GM12878 (cell line): ENCODE data around the gene TRIP11. TPM values are rescaled to one million over a fixed set of nuclear protein-coding genes. Genes with fewer than 3 reads are reported as not detected.

ENCODE experiments used
- ATAC-seq: fragments of 200-7000 bp; cut with Tn5 transposase; 3 replicates; pipeline ENCODE4 v1.9.1; 2020; ENCODE audit warnings: mild to moderate bottlenecking, moderate library complexity
- BruUV-seq: library from RNA; stranded (reverse); fragments of 400-500 nt; replicated peaks from 2 replicates; lab custom pipeline; 2021; lab: Mats Ljungman, UMichigan
- CTCF ChIA-PET: fragments of 300-600 bp; sonication (Branson Sonifier 250); formaldehyde crosslinking; extraction: SDS; loops from one replicate; lab custom pipeline; 2021; ENCODE audit warnings: inconsistent platforms; lab: Yijun Ruan, JAX
- POLR2A ChIA-PET: fragments of 350-600 bp; formaldehyde crosslinking; extraction: SDS; loops from one replicate; lab custom pipeline; 2021; ENCODE audit warnings: inconsistent platforms; lab: Charles Lee
- RAD21 ChIA-PET: fragments of 300-600 bp; sonication (Branson Sonifier 250); formaldehyde crosslinking; loops from one replicate; lab custom pipeline; 2023; ENCODE audit warnings: antibody characterized with exemption; ENCODE audit not compliant: unreplicated experiment; lab: Charles Lee
- SMC1A ChIA-PET: fragments of 300-600 bp; sonication (Branson Sonifier 250); formaldehyde crosslinking; loops from one replicate; lab custom pipeline; 2023; ENCODE audit not compliant: unreplicated experiment, uncharacterized antibody; lab: Charles Lee
- DNase-seq: peaks from one replicate; pipeline ENCODE4 v3.0.0-alpha.2; 2011; ENCODE audit warnings: low read depth, low spot score
- FAIRE-seq: peaks from 3 replicates; lab custom pipeline; 2011; peaks lifted over from hg19 to GRCh38; lab: Jason Lieb, UNC
- H2AFZ ChIP-seq: 2 replicates; pipeline ENCODE4 v1.6.0; 2011; ENCODE audit warnings: low read depth, low read length, control low read depth; ENCODE audit not compliant: control insufficient read depth
- H3K27ac ChIP-seq: 2 replicates; pipeline ENCODE4 v1.5.1; 2011; ENCODE audit warnings: control low read depth; ENCODE audit not compliant: control insufficient read depth, insufficient read depth
- H3K27me3 ChIP-seq, 2 experiments: replicated peaks in 1 of 2; 2 replicates each; pipeline versions ENCODE4 v1.6.0 to v1.6.1; 2011; ENCODE audit warnings: low read length in 1 of 2; ENCODE audit not compliant: control insufficient read depth in 2 of 2, insufficient read depth in 2 of 2
- H3K36me3 ChIP-seq, 2 experiments: 2 replicates each; pipeline ENCODE4 v1.5.1; 2011; ENCODE audit warnings: low read length in 1 of 2; ENCODE audit not compliant: control insufficient read depth in 2 of 2, insufficient read depth in 2 of 2
- H3K4me1 ChIP-seq: 2 replicates; pipeline ENCODE4 v1.6.1; 2011; ENCODE audit warnings: mild to moderate bottlenecking, low read length, moderate library complexity, mixed read lengths; ENCODE audit not compliant: control insufficient read depth, insufficient read depth
- H3K4me2 ChIP-seq: 2 replicates; pipeline ENCODE4 v1.6.0; 2011; ENCODE audit warnings: control low read depth; ENCODE audit not compliant: control insufficient read depth, insufficient read depth
- H3K4me3 ChIP-seq: fragments of 200-600 bp; sonication (generic); 2 replicates; pipeline ENCODE4 v1.5.1; 2016
- H3K79me2 ChIP-seq: 2 replicates; pipeline ENCODE4 v1.6.0; 2011; ENCODE audit warnings: low read length; ENCODE audit not compliant: control insufficient read depth, insufficient read depth
- H3K9ac ChIP-seq: 2 replicates; pipeline ENCODE4 v1.8.0; 2011; ENCODE audit warnings: low read length, control low read depth, mixed read lengths; ENCODE audit not compliant: control insufficient read depth, insufficient read depth
- H3K9me3 ChIP-seq: replicated peaks from 3 replicates; pipeline ENCODE4 v1.5.1; 2011; ENCODE audit warnings: mild to moderate bottlenecking, low read length; ENCODE audit not compliant: control insufficient read depth, insufficient read depth
- H4K20me1 ChIP-seq: 2 replicates; pipeline ENCODE4 v1.6.0; 2011; ENCODE audit not compliant: control insufficient read depth, insufficient read depth
- BCL11A ChIP-seq: IDR thresholded peaks from 2 replicates; pipeline ENCODE4 v1.6.1; 2011; ENCODE audit warnings: low read depth, low read length
- CBFB ChIP-seq: IDR thresholded peaks from 2 replicates; pipeline ENCODE4 v1.6.1; 2016; ENCODE audit warnings: antibody characterized with exemption, low read depth
- CEBPZ ChIP-seq: fragments of 150-350 bp; IDR thresholded peaks from 2 replicates; pipeline ENCODE4 v1.6.1; 2016; ENCODE audit warnings: low read depth, low read length
- ETV6 ChIP-seq, 2 experiments: fragments of 450-650 bp in 1 of 2; IDR thresholded peaks in 1 of 2; conservative IDR thresholded peaks in 1 of 2; 2 replicates each; pipeline ENCODE4 v1.6.1; 2014; ENCODE audit warnings: antibody characterized with exemption in 1 of 2, borderline replicate concordance in 1 of 2, low read depth in 1 of 2, mild to moderate bottlenecking in 1 of 2, moderate library complexity in 1 of 2
- FOXM1 ChIP-seq: IDR thresholded peaks from 2 replicates; pipeline ENCODE4 v1.6.1; 2012; ENCODE audit warnings: low read depth, mild to moderate bottlenecking, inconsistent platforms, low read length, moderate library complexity
- GABPA ChIP-seq: IDR thresholded peaks from 2 replicates; pipeline ENCODE4 v1.6.1; 2014; ENCODE audit warnings: antibody characterized with exemption, low read depth, mild to moderate bottlenecking, inconsistent platforms
- IKZF2 ChIP-seq, 2 experiments: fragments of 450-650 bp; IDR thresholded peaks; 2 replicates each; pipeline ENCODE4 v1.6.1; 2017; ENCODE audit warnings: mild to moderate bottlenecking in 2 of 2, moderate library complexity in 2 of 2
- IRF5 ChIP-seq: fragments of 450-650 bp; IDR thresholded peaks from 2 replicates; pipeline ENCODE4 v1.6.1; 2017; ENCODE audit warnings: borderline replicate concordance
- JUND ChIP-seq: IDR thresholded peaks from 2 replicates; pipeline ENCODE4 v1.6.1; 2012; ENCODE audit warnings: low read depth, mild to moderate bottlenecking, low read length, improper control_type of control experiment, moderate library complexity
- MLLT1 ChIP-seq: fragments of 450-650 bp; IDR thresholded peaks from 2 replicates; pipeline ENCODE4 v1.6.1; 2016; ENCODE audit warnings: mild to moderate bottlenecking
- PRDM15 ChIP-seq: fragments of 450-650 bp; formaldehyde crosslinking; IDR thresholded peaks from 2 replicates; pipeline ENCODE4 v1.4.0; 2020; ENCODE audit warnings: mild to moderate bottlenecking, moderate library complexity
- YY1 ChIP-seq: IDR thresholded peaks from 2 replicates; pipeline ENCODE4 v1.6.1; 2011; ENCODE audit warnings: low read depth, mild to moderate bottlenecking, low read length
- ZNF217 ChIP-seq: fragments of 450-650 bp; IDR thresholded peaks from 2 replicates; pipeline ENCODE4 v1.6.1; 2017; ENCODE audit warnings: antibody characterized with exemption, mild to moderate bottlenecking
- WGBS: methylation state at CpG from one replicate; pipeline ENCODE4 v1.1.6; 2016; ENCODE audit warnings: low lambda C conversion rate; ENCODE audit not compliant: insufficient replicate concordance, insufficient coverage; ENCODE audit errors: missing lambda C conversion rate; 5-methylcytosine and 5-hydroxymethylcytosine counted together
- in situ Hi-C: fragments of 300-500 bp; cut with MboI; formaldehyde crosslinking; loops from 9 replicates; pipeline ENCODE4 v1.14.3; 2018; ENCODE audit warnings: mixed read lengths
- intact Hi-C: fragments of 100-400 bp; cut with micrococcal nuclease; formaldehyde crosslinking; loops from one replicate; pipeline ENCODE4 v1.14.2; 2022; ENCODE audit not compliant: unreplicated experiment
- polyA plus RNA-seq, 11 experiments: library from polyadenylated mRNA; depleted of rRNA in 4 of 11; unstranded in 6 of 11; stranded (reverse) in 5 of 11; fragments of >200 nt; fragmentation: Nextera tagmentation in 4 of 11; fragmentation: Illumina TruSeq in 1 of 11; extraction: Ambion mirVana in 4 of 11; extraction: Trizol in 1 of 11; gene quantifications; 1 replicate in 1 of 11; 2 replicates in 10 of 11; pipeline versions ENCODE4 v1.2.1 to v1.2.3, GENCODE V29; 2011 to 2016; ENCODE audit warnings: inconsistent platforms in 2 of 11, missing spikeins in 2 of 11, low read depth in 1 of 11
- total RNA-seq, 4 experiments: library from RNA; depleted of rRNA in 3 of 4; stranded (reverse); fragments of >200 nt in 3 of 4; fragmentation: Illumina TruSeq in 1 of 4; extraction: Trizol in 1 of 4; gene quantifications; 2 replicates each; pipeline versions ENCODE4 v1.2.1 to v1.2.3, GENCODE V29; 2013 to 2021

TRIP11 gene
- total and polyA plus RNA-seq, 10 of the 15 experiments (the other 5 are each of a cell fraction or from before 2014, with no cell fraction given) = 5.3 to 46.1 (median 19.9) TPM

- ChIA-PET SMC1A (interaction anchor here (1.6 kb wide), 1 partner anchor 9 kb away, joined by 3 read pairs; no protein-coding TSS in a partner anchor), POLR2A (no interaction called here), RAD21 (no interaction called here), CTCF (interaction anchor here (0.8 to 2.1 kb wide), 3 partner anchors 16 to 94 kb away, joined by 3 to 15 read pairs (median 3); partner anchors contain the start of gene ATXN3)
- WGBS = 86% methylated on average over 4 of the region's 4 CpGs
- H3K9me3 ChIP-seq = no peaks in the 10 kb centered on the region
- no peak for ATAC-seq
- H3K79me2 ChIP-seq = no peaks in the 10 kb centered on the region
- no peaks in the 10 kb centered on the region for H3K27me3 ChIP-seq
- H3K4me2 ChIP-seq = no peak overlapping the region
- no peak for DNase-seq
- in situ Hi-C loops (no loop called here), intact Hi-C loops (no loop called here)
- FAIRE-seq = no peak
- BruUV-seq = no TSS peak
- no peak overlapping the region for H3K4me3 ChIP-seq
- H3K4me1 ChIP-seq = no peaks in the 10 kb centered on the region
- TF ChIP-seq BCL11A (no peak), CBFB (no peak), YY1 (no peak), CEBPZ (no peak), IKZF2 (IDR thresholded peaks at IDR 0.05) (no peak), MLLT1 (no peak), JUND (no peak), ETV6 (conservative IDR thresholded peaks at IDR 0.05 in 1 of 2, IDR thresholded peaks at IDR 0.05 in 1 of 2; ENCODE audit: borderline replicate concordance in 1 of 2, low read depth in 1 of 2) (no peak), FOXM1 (no peak), PRDM15 (CRISPR knock-in tag) (no peak), ZNF217 (no peak), IRF5 (no peak), GABPA (no peak)
- H3K36me3 ChIP-seq = peaks cover 1 to 32% of the 10 kb centered on the region in 2 experiments
- no peak overlapping the region for H2AFZ ChIP-seq
- no peaks in the 10 kb centered on the region for H4K20me1 ChIP-seq
- no peak overlapping the region for H3K9ac ChIP-seq
- no peak overlapping the region for H3K27ac ChIP-seq
Measured at GRCh38 chr14:92012121-92012748, 27.6 kb downstream of the TRIP11 start.
